H1 (cell line): ENCODE results near the gene PLPP7.

ENCODE experiments used
- CBX5 ChIP-seq: fragments of 300-800, 300-1000 bp; sonication (generic); IDR thresholded peaks from 2 replicates; pipeline ENCODE4 v1.7.1; 2016; ENCODE audit warnings: antibody characterized with exemption, low read length, low read depth
- EZH2 ChIP-seq: fragments of 200-600 bp; sonication (generic); IDR thresholded peaks from 2 replicates; pipeline ENCODE4 v1.7.1; 2012; ENCODE audit warnings: low read depth, mild to moderate bottlenecking, moderate library complexity, low read length, inconsistent platforms; ENCODE audit not compliant: severe bottlenecking
- TAF1 ChIP-seq: IDR thresholded peaks from 2 replicates; pipeline ENCODE4 v1.6.1; 2011; ENCODE audit warnings: mild to moderate bottlenecking, low read depth, low read length

DNA sequence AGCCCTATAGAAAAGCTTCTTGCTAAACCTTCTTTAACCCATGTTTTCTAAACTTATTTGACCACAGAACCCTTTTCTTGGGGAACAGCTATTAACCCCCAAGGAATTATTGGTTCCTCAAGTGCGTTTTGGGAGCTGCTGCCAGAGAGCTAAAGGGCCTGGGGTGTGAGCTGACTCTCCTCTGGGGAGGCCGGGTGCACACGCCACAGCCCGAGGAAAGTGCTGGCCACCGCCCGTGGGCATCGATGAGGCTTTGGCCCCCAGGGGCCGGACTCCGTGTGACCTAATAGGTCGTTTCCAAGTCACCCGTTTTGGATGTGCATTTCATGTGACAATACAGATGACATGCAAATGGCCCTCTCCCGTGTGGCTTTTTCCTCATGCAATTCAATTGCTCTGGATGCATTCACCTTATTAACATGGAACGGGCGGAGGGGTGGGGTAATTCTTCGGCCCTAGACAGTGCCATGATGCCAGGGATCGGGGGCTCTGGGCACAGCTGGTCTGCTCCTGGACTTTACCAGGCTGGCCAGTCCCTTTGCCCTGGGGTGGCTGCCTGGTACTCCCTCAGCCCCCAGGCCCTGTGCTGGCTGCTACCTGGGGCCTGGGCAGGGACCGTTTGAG lies 19.5 kb downstream of the PLPP7 start:
- TF ChIP-seq EZH2 (no peak), CBX5 (no peak), TAF1 (no peak)
